Breast epithelium (tissue), 4 donors: ENCODE results near the gene LMOD1. TPM values are rescaled to one million over a fixed set of nuclear protein-coding genes. Genes with fewer than 3 reads are reported as not detected.

Source experiments
- DNase-seq, 2 donors: peaks; one replicate each; pipeline ENCODE4 v3.0.0-alpha.2; 2019; ENCODE audit warnings: low spot score in 2 of 2
- H3K27ac ChIP-seq, 2 donors: fragments of 200-600 bp; sonication (generic) in 1 of 2; one replicate each; pipeline ENCODE4 v1.5.1; 2016 to 2019; ENCODE audit warnings: mild to moderate bottlenecking in 1 of 2
- H3K27me3 ChIP-seq, 2 donors: fragments of 200-600 bp; sonication (generic) in 1 of 2; one replicate each; pipeline versions ENCODE4 v1.5.1 to v1.6.0; 2017 to 2019; ENCODE audit warnings: control low read depth in 1 of 2, mild to moderate bottlenecking in 1 of 2
- H3K36me3 ChIP-seq: fragments of 200-600 bp; one replicate; pipeline ENCODE4 v1.5.1; 2019
- H3K4me1 ChIP-seq, 2 donors: fragments of 200-600 bp; sonication (generic); one replicate each; pipeline ENCODE4 v1.5.1; 2016 to 2019; ENCODE audit warnings: control low read depth in 1 of 2
- H3K4me3 ChIP-seq, 3 donors: fragments of 200-600 bp; sonication (generic); 1 replicate in 2 of 3; 2 replicates in 1 of 3; pipeline ENCODE4 v1.5.1; 2016 to 2019; ENCODE audit warnings: mild to moderate bottlenecking in 3 of 3, moderate library complexity in 2 of 3
- H3K9me3 ChIP-seq, 2 donors: fragments of 200-600 bp; sonication (generic) in 1 of 2; one replicate each; pipeline ENCODE4 v1.5.1; 2016 to 2019; ENCODE audit warnings: control low read depth in 1 of 2
- POLR2A ChIP-seq: fragments of 450-650 bp; IDR thresholded peaks from one replicate; pipeline ENCODE4 v1.6.1; 2016; ENCODE audit warnings: antibody characterized with exemption, mild to moderate bottlenecking, moderate library complexity
- POLR2AphosphoS5 ChIP-seq, 3 donors: sonication (generic); formaldehyde crosslinking; IDR thresholded peaks; one replicate each; pipeline ENCODE4 v1.6.1; 2017; ENCODE audit warnings: antibody characterized with exemption in 3 of 3
- intact Hi-C: fragments of 100-400 bp; cut with DNase I; formaldehyde crosslinking; loops from one replicate; pipeline ENCODE4 v1.15.1; 2023; ENCODE audit warnings: low total_unique reads
- total RNA-seq, 3 donors: library from RNA; depleted of rRNA; stranded (reverse); fragments of >200 nt; gene quantifications; one replicate each; pipeline ENCODE4 v1.1.0, GENCODE V29; 2016
- TF ChIP-seq, protein P1 (sequence below), 3 donors: fragments of 450-650 bp; IDR thresholded peaks; one replicate each; pipeline ENCODE4 v1.5.1; 2016 to 2017; ENCODE audit warnings: antibody characterized with exemption in 3 of 3, mild to moderate bottlenecking in 3 of 3, moderate library complexity in 3 of 3

The LMOD1 gene
- total RNA-seq, 3 donors from 2014 or later: 60.0 to 92.2 (median 87.2) TPM

DNA sequence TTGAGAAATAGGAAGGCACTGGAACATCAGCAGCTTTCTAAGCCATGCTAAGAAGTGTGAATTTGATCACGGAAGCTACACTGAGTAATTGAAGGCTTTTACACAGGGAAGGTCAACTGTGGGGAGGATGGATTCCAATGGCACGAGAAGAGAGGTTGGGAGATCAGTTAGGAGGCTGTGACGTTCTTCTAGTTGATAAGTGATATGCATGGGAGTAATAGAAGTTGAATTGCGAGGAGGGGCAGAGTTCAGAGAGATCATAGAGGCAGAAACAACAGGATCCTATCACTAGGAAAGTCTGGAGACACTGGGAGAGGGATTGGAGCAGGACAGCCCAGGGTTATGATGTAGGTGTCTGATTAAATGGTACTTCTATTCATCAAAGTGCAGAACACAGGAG lies 16.2 kb downstream of the LMOD1 start:
- H3K4me3 ChIP-seq: no peak overlapping the region
- H3K4me1 ChIP-seq: no peaks in the 10 kb centered on the region
- TF ChIP-seq, protein P1, sequence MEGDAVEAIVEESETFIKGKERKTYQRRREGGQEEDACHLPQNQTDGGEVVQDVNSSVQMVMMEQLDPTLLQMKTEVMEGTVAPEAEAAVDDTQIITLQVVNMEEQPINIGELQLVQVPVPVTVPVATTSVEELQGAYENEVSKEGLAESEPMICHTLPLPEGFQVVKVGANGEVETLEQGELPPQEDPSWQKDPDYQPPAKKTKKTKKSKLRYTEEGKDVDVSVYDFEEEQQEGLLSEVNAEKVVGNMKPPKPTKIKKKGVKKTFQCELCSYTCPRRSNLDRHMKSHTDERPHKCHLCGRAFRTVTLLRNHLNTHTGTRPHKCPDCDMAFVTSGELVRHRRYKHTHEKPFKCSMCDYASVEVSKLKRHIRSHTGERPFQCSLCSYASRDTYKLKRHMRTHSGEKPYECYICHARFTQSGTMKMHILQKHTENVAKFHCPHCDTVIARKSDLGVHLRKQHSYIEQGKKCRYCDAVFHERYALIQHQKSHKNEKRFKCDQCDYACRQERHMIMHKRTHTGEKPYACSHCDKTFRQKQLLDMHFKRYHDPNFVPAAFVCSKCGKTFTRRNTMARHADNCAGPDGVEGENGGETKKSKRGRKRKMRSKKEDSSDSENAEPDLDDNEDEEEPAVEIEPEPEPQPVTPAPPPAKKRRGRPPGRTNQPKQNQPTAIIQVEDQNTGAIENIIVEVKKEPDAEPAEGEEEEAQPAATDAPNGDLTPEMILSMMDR (IDR thresholded peaks at IDR 0.05): no peak
- no peak for TF ChIP-seq POLR2AphosphoS5 (IDR thresholded peaks at IDR 0.05)
- TF ChIP-seq POLR2A: no peak
- intact Hi-C loops: no loop called here
- no peaks in the 10 kb centered on the region for H3K27me3 ChIP-seq
- no peak overlapping the region for H3K27ac ChIP-seq
- H3K36me3 ChIP-seq: no peaks in the 10 kb centered on the region
- no peaks in the 10 kb centered on the region for H3K9me3 ChIP-seq
- DNase-seq: no peak

DNA sequence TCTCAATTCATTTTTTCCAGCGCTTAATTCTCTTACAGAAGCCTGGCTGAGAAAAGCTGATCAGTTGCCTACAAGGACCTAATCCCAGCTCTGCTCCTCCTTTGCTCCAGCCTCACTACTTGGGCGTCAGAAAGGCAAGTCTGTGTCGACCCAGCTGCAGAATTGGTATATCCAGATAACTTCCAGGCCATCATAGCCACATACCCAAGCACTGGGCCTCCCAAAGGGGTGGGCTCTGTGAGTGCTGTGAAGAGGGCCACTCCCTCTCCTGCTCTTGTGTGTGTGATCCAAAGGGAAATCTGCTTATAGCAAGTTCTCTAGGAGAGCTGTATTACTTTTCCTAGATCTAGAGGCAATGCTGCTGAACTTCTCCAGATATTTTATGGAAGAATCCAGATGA lies 18.1 kb downstream of the LMOD1 start:
- DNase-seq: no peak
- TF ChIP-seq POLR2AphosphoS5 (IDR thresholded peaks at IDR 0.05): no peak
- no peak for TF ChIP-seq POLR2A
- TF ChIP-seq, protein P1 (IDR thresholded peaks at IDR 0.05): no peak

DNA sequence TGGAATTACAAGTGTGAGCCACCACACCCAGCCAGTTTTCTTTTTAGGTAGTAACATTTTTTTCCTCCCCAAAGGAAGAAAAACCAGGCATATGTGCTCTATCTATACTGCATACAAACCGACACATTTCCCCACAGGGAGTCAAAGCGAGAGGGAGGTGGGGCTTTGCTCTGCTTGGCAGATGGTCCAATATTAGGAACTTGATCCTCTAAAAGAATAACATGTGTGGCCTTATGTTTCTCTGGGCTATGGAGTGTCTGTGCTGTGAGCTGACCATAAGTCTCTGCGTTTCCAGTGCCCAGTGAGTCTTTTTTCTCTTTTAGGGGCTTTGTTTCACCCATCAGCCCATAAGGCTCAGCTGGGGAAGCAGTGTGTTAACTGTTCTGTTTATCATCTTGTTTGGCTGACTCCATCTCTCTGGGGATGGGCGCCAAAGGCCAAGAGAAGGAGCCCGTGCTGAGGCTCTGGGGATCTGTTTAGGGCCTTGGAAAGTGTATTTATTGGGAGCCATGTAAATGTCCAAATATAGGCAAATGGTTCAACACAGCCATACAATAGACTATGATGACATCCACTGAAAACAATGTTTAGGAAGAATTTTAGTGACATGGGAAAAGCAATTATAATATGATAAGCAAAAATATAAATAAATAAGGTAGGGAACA lies 20.2 kb downstream of the LMOD1 start:
- no peak overlapping the region for H3K4me3 ChIP-seq
- no peaks in the 10 kb centered on the region for H3K9me3 ChIP-seq
- peak overlapping the region; percentile 13 to 26 for H3K27ac ChIP-seq
- no peaks in the 10 kb centered on the region for H3K27me3 ChIP-seq
- no peaks in the 10 kb centered on the region for H3K4me1 ChIP-seq
- intact Hi-C loops: no loop called here
- TF ChIP-seq POLR2A (no peak), POLR2AphosphoS5 (IDR thresholded peaks at IDR 0.05) (no peak)
- TF ChIP-seq, protein P1 (IDR thresholded peaks at IDR 0.05): no peak
- no peak for DNase-seq
- H3K36me3 ChIP-seq: no peaks in the 10 kb centered on the region

More for the DNA sequence above, 18.1 kb downstream of the LMOD1 start:
- intact Hi-C loops: no loop called here
- no peaks in the 10 kb centered on the region for H3K9me3 ChIP-seq
- H3K36me3 ChIP-seq: no peaks in the 10 kb centered on the region
- peak overlapping the region in 1 of 2 donors; percentile 2 for H3K27ac ChIP-seq
- no peaks in the 10 kb centered on the region for H3K4me1 ChIP-seq
- H3K4me3 ChIP-seq: no peak overlapping the region
- no peaks in the 10 kb centered on the region for H3K27me3 ChIP-seq

DNA sequence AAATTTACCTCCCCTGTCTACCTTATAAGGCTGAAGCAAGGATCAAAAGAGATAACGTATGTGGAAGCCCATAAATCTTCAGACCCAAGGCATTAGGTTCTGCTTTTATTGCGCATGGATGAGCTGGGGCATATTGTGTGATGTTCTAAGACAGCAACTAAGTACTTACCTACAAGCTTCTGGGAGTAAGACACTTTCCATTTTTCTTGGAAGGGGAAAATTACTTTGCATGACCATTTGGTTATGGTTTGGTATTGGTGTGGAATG lies 21.1 kb downstream of the LMOD1 start:
- intact Hi-C loops: no loop called here
- TF ChIP-seq, protein P1 (IDR thresholded peaks at IDR 0.05): no peak
- TF ChIP-seq POLR2AphosphoS5 (IDR thresholded peaks at IDR 0.05): no peak
- no peak for TF ChIP-seq POLR2A
- no peak overlapping the region for H3K4me3 ChIP-seq
- DNase-seq: no peak
- no peaks in the 10 kb centered on the region for H3K36me3 ChIP-seq
- no peaks in the 10 kb centered on the region for H3K4me1 ChIP-seq
- no peak overlapping the region for H3K27ac ChIP-seq
- H3K27me3 ChIP-seq: no peaks in the 10 kb centered on the region
- no peaks in the 10 kb centered on the region for H3K9me3 ChIP-seq

DNA sequence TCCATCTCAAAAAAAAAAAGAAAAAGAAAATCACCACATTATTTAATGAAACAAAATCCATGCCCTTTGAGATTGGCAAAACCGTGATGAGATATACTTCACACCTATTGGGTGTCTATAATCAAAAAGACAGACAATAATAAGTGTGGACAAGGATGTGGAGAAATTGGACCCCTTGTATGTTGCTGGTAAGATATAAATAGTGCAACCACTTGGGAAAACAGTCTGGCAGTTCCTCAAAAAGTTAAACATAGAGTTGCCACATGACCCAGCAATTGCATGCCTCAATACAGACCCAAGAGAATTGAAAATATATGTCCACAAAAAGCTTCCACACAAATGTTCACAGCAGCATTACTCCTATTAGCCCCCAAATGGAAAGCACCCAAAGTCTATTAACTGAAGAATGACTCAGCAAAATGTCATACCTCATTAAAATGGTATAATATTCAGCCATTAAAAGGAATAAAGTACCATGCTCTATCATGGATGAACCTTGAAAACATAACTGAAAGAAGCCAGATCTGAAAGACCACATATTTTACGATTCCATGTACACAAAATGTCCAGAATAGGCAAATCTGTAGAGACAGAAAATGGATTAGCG lies 24.3 kb downstream of the LMOD1 start:
- Histone ChIP-seq H3K36me3 (no peaks in the 10 kb centered on the region), H3K4me1 (peaks cover 9 to 11% of the 10 kb centered on the region in 2 donors), H3K4me3 (no peak overlapping the region), H3K27me3 (no peaks in the 10 kb centered on the region), H3K9me3 (no peaks in the 10 kb centered on the region), H3K27ac (no peak overlapping the region)
- intact Hi-C loops: no loop called here
- TF ChIP-seq, protein P1 (IDR thresholded peaks at IDR 0.05): no peak
- no peak for TF ChIP-seq POLR2AphosphoS5 (IDR thresholded peaks at IDR 0.05)
- no peak for DNase-seq
